Measurements from ENCODE around the gene MED20.

Gene MED20

GRCh38 chr6:41941280-41942066, 20.5 kb upstream of the MED20 start, which contains the start of gene CCND3:
Gene CCND3 (minus strand): TSS chr6:41941808. CDS start chr6:41941649, 159 bp downstream.
- DNase-seq (ENCODE audit: low spot score): peak; percentile 83

GRCh38 chr6:41940759-41941279, 19.9 kb upstream of the MED20 start:
- DNase-seq (ENCODE audit: low spot score): peak; percentile 18

- no peak for DNase-seq (ENCODE audit: low spot score)
Measured at GRCh38 chr6:41939848-41940758, 19.2 kb upstream of the MED20 start.

GRCh38 chr6:41939176-41939847, 18.4 kb upstream of the MED20 start:
- DNase-seq (ENCODE audit: low spot score): no peak

GRCh38 chr6:41938590-41939175, 17.7 kb upstream of the MED20 start:
- no peak for DNase-seq (ENCODE audit: low spot score)

DNA sequence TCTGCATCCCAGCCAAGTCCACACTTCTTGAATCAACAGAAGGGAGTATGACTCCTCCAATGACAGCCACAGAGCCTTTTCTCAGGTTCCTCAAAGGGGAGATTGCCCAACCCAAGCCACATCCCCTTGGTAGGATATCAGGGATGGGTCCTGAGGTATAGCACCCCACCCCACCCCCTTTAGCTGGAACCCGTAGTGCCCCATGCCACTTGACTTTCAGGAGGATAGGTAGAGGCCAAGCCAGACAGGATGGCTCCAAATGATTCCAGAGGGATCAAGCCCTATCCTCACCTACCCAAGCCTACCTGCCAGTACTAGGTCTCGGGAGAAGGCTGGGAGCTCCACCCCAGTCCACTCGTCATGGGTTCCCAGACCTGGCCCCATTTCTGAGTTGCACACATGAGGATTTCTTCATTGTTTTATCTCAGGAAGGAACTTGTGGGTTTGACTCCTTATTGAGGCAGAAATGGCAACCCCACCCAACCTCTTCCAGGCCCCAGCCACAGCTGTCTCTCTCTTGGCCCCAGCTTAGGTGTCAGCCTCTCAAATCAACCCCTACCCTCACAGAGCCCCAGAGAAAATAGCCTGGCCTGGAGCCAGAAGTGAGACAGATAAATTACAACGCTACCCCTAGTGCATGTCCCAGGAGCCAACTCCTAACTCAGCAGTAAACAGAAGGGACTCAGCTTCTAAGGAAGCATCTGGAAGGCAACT, 17.1 kb upstream of the MED20 start:
- DNase-seq (ENCODE audit: low spot score): no peak

GRCh38 chr6:41937472-41937860, 16.5 kb upstream of the MED20 start:
- no peak for DNase-seq (ENCODE audit: low spot score)

- peak; percentile 76 for DNase-seq (ENCODE audit: low spot score)
Measured at GRCh38 chr6:41936073-41936837, 15.3 kb upstream of the MED20 start.

- no peak for DNase-seq (ENCODE audit: low spot score)
Measured at GRCh38 chr6:41935685-41936072, 14.7 kb upstream of the MED20 start.

- no peak for DNase-seq (ENCODE audit: low spot score)
Measured at GRCh38 chr6:41935193-41935574, 14.2 kb upstream of the MED20 start.

DNA sequence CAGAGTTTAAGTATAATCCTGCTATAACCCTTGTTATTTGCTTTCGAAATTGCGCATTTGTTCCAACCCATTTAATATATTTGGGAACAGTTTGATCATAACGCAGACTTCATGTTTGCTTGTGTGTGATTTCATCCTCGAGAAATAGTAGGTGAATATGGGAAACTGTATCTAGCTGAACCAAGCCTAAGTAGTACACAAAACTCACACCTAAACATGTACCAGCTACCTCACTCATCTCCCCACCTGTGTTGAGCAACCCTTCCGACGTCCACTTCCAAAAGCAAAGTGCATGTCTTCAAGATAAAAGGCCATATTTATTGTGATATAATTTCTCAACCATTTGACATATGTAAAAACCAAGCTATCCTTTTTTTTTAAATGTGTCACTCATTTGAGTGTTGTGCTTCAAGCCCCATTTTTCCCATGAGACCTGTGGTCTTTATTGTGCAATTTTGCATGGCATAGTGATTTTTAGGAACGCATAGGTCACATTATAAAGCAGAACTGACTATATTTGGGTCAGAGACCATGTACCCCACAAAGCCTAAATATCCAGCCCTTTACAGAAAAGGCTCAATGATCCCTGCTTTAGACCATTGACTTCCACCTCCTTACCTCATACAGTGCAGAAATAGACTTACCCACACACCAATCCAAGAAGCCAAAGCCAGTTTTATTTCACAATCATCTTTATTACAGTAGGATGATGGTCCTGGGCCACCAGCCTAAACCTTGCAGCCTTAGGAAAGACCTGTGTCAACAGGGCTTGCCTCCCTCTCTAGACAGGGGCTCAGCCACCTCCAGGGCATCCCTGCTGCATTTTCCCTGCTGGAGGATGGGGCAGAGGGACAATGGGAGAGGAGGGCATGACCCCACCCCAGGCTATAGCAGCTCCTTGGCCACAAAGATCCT, 13.6 kb upstream of the MED20 start:
- no peak for DNase-seq (ENCODE audit: low spot score)

DNA sequence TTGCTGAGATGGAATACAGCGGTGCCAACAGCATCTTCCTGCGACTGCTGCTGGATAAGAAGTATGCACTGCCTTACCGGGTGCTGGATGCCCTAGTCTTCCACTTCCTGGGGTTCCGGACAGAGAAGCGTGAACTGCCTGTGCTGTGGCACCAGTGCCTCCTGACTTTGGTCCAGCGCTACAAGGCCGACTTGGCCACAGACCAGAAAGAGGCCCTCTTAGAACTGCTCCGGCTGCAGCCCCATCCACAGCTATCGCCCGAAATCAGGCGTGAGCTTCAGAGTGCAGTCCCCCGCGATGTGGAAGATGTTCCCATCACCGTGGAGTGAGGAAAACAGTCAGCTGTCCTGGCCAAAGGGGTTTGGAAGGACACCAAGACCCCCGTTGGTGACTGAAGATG, 11.4 kb upstream of the MED20 start:
- no peak for DNase-seq (ENCODE audit: low spot score)

DNA sequence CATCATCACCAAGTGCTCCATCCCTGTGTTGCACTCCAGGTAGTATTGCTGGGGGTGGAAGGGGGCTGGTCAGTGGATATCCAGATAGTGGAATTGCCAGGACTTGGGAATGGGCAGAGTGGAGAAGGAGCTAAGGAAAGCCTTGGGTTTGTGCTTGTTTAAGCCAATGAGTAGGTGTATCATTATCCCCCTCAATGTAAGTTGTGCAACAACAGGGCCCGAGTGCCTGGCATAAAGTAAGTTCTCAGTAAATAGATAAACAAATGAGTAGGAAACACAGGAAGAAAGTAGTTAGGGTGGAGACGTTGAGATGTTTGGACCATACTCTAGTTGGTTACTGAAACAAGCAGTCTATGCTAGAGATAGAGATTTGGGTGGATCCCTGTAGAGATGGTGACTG, 10.9 kb upstream of the MED20 start:
- no peak for DNase-seq (ENCODE audit: low spot score)

DNA sequence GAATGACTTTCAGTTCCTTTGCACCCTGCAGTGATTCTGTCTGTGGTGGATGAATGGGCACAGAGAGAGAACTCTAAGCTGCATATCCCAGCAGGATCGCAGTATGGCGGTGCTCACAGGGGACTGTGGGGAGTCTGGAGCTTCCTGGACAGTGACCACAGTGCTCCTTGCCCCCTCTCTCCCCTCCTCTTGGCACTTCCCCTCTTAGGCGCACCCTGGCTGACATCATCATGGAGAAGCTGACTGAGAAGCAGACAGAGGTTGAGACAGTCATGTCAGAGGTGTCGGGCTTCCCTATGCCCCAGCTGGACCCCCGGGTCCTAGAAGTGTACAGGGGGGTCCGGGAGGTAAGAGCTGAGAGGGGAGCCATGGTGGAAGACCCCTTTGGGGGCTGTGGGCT, 9.0 kb upstream of the MED20 start:
- DNase-seq (ENCODE audit: low spot score): no peak

- DNase-seq (ENCODE audit: low spot score): no peak
Measured at GRCh38 chr6:41927253-41927652, 6.3 kb upstream of the MED20 start.

GRCh38 chr6:41922154-41922553, 1.2 kb upstream of the MED20 start:
- DNase-seq (ENCODE audit: low spot score): peak; percentile 27

DNA sequence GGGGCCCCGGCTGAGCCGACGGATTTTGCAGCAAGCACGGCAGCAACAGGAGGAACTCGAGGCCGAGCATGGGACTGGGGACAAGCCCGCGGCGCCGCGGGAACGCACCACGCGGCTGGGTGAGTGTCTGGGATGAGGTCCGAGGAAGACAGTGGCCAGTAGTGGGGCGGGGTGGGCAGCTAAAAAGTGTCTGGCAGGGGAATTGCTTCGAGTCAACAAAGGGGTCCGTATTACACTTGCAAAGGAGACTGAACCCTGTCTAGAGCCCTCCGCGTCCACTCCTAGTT, 716 bp upstream of the MED20 start:
- DNase-seq (ENCODE audit: low spot score): no peak

DNA sequence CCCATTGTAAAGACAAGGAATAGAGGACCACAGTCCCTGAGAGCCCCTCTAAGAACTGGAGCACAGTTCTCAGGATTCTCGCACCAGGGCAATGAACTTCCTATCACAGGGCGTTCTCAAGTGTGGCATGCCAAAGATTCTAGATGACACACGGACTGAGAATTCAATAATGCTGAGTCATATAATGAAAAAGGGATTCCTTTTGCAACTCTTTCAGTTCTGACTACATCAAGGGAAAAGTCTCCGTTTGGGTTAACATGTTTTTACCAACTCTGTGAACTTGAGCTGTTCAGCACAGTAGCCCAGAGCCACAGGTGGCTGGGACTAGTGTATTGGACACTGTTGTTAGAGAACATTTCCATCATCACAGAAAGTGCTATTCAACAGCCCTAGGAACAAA, 3.4 kb downstream of the MED20 start:
- peak; percentile 84 for DNase-seq (ENCODE audit: low spot score)

DNA sequence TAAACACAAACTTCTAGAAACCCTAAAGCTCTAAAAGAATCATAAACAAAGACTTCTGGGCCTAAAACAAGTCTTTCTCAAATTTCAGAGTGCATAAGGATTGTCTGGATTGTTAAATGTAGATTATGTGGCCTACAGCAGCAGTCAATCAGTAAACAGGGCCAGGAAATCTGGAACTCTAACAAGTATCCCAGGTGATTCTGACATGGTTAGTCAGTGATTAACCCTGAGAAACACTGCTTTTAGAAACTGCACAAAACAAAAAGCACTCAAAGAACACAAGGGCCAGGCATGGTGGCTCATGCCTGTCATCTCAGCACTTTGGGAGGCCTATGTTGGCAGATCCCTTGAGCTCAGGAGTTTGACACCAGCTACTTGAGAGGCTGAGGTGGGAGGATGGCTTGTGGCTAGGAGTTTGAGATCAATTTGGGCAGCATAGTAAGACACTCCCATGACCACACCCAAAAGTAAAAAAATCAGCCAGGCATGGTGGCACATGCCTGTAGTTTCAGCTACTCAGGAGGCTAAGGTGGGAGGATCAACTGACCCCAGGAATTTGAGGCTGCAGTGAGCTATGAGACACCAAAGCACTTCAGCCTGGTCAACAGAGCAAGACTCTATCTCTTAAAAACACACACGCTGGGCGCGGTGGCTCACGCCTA, 5.9 kb downstream of the MED20 start:
- DNase-seq (ENCODE audit: low spot score): no peak

Data from kidney capillary endothelial cell (primary cell).